T-helper 2 cell treated with Interferon-gamma antibody and Interleukin-4, amounts not matched to agents 5 μg/mL and 100 μg/mL, for 36 hours (primary cell): ENCODE results near the gene HIRA.

Source experiments
- DNase-seq: peaks from one replicate; pipeline ENCODE4 v3.0.0; 2021; ENCODE audit warnings: low spot score
- H3K27ac Mint-ChIP-seq: one replicate; pipeline ENCODE4 v1.8.0; 2021; ENCODE audit warnings: mild to moderate bottlenecking, mixed read lengths
- H3K27me3 Mint-ChIP-seq: one replicate; pipeline ENCODE4 v1.8.0; 2021; ENCODE audit warnings: low read depth, mixed read lengths
- H3K36me3 Mint-ChIP-seq: one replicate; pipeline ENCODE4 v1.8.0; 2021; ENCODE audit warnings: low read depth, mixed read lengths
- H3K4me1 Mint-ChIP-seq: one replicate; pipeline ENCODE4 v1.8.0; 2021; ENCODE audit warnings: low read depth, mixed read lengths
- H3K4me3 Mint-ChIP-seq: one replicate; pipeline ENCODE4 v1.8.0; 2022; ENCODE audit warnings: mild to moderate bottlenecking, moderate library complexity, mixed read lengths
- H3K9me3 Mint-ChIP-seq: one replicate; pipeline ENCODE4 v1.8.0; 2021; ENCODE audit warnings: mixed read lengths

Gene HIRA

GRCh38 chr22:19291218-19291579 is 140.3 kb downstream of the HIRA start:
- no peak overlapping the region for H3K27ac Mint-ChIP-seq
- H3K4me3 Mint-ChIP-seq, result peak overlapping the region; percentile 78
- DNase-seq, result peak; percentile 17
- H3K27me3 Mint-ChIP-seq, result peaks cover 49% of the 10 kb centered on the region
- peaks cover 20% of the 10 kb centered on the region for H3K4me1 Mint-ChIP-seq
- H3K36me3 Mint-ChIP-seq, result no peaks in the 10 kb centered on the region
- no peaks in the 10 kb centered on the region for H3K9me3 Mint-ChIP-seq

GRCh38 chr22:19290400-19291217 is 140.9 kb downstream of the HIRA start:
- Mint-ChIP-seq H3K4me1 (peaks cover 20% of the 10 kb centered on the region), H3K9me3 (no peaks in the 10 kb centered on the region), H3K4me3 (peak overlapping the region; percentile 78), H3K36me3 (no peaks in the 10 kb centered on the region), H3K27me3 (peaks cover 51% of the 10 kb centered on the region), H3K27ac (no peak overlapping the region)
- no peak for DNase-seq

DNA sequence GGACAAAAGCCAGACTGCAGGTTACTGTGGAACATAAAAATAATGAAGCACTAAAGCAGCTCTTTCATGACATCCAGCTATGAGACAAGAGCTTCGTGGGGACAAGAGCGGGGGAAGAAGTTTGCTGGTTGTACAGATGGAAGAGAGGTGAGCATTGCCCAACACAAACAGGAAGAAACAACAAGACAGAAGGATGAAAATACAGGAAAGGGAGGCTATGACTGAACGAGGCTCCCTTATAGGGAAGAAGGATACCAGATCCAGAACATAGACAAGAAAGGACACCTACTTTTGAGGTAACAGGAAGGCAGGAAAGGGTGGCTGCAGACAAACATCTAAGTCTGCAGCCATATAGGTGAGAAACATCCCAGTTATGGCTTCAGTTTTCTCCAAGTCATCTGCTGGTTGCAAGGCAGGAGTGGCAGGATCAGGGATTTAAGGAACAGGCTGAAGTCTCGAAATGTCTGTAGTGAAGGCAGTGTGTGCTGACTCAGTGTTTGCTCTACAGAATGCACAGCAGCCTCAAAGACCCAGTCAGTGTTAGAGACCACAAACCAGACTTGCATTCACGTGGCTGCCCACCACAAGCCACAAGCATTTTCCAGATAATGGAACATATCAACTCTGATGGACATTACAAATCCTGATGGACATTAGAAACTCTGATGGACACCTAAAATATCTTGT is 141.9 kb downstream of the HIRA start:
- Mint-ChIP-seq H3K36me3 (no peaks in the 10 kb centered on the region), H3K4me1 (peaks cover 20% of the 10 kb centered on the region), H3K27ac (no peak overlapping the region), H3K27me3 (peaks cover 51% of the 10 kb centered on the region), H3K9me3 (no peaks in the 10 kb centered on the region), H3K4me3 (no peak overlapping the region)
- DNase-seq, result no peak

DNA sequence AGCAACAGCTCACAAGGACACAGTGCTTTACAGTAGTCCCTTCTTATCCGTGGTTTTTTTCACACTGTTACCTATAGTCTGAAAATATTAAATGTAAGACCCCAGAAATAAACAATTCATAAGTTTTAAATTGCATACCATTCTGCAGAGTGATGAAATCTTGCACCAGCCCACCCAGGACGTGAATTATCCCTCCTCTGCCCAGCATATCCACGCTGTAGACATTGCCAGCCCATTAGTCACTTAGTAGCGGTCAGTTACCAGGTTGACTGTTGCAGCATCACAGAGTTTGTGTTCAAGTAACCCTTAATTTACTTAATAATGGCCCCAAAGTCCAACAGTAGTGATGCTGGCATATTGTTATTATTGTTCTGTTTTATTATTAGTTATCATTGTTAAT is 143.6 kb downstream of the HIRA start:
- Mint-ChIP-seq H3K9me3 (no peaks in the 10 kb centered on the region), H3K27me3 (peaks cover 51% of the 10 kb centered on the region)
- no peak for DNase-seq

GRCh38 chr22:19287076-19287707 is 144.3 kb downstream of the HIRA start:
- Mint-ChIP-seq H3K9me3 (no peaks in the 10 kb centered on the region), H3K27me3 (peaks cover 51% of the 10 kb centered on the region), H3K4me3 (no peak overlapping the region), H3K4me1 (peaks cover 12% of the 10 kb centered on the region), H3K27ac (no peak overlapping the region), H3K36me3 (no peaks in the 10 kb centered on the region)
- no peak for DNase-seq

More for the DNA sequence above, 143.6 kb downstream of the HIRA start:
- H3K27ac Mint-ChIP-seq, result no peak overlapping the region
- no peak overlapping the region for H3K4me3 Mint-ChIP-seq
- H3K4me1 Mint-ChIP-seq, result peaks cover 19% of the 10 kb centered on the region
- no peaks in the 10 kb centered on the region for H3K36me3 Mint-ChIP-seq

DNA sequence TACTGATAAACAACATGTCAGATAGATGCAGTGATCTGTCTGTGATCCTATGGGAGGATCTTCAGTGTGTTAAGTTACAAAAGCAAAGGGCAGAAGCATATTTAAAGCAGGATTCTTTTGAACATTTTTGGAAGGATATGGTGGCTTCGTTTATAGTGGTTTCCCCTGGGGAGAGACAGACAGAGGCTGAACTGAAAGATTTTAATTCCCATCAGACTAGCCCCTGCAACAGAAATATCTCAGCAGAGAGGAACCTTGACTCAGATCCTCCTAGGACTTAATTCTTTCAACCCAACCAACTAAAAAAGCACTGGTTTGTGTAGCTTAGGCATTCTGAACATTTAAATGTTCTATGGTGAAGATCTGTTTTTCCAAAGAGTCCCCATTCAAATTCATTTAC is 145.7 kb downstream of the HIRA start:
- no peak overlapping the region for H3K4me3 Mint-ChIP-seq
- H3K36me3 Mint-ChIP-seq, result no peaks in the 10 kb centered on the region
- DNase-seq, result no peak
- H3K27ac Mint-ChIP-seq, result no peak overlapping the region
- H3K4me1 Mint-ChIP-seq, result peaks cover 7% of the 10 kb centered on the region
- peaks cover 48% of the 10 kb centered on the region for H3K27me3 Mint-ChIP-seq
- H3K9me3 Mint-ChIP-seq, result no peaks in the 10 kb centered on the region
